Measurements from ENCODE around the gene CACNB4.

GRCh38 chr2:151796774-151797173 lies 302.1 kb downstream of the CACNB4 start:
- TF ChIP-seq CTCF (IDR thresholded peaks at IDR 0.05) (no peak), POLR2AphosphoS5 (IDR thresholded peaks at IDR 0.05) (no peak), POLR2A (IDR thresholded peaks at IDR 0.05) (no peak), EP300 (IDR thresholded peaks at IDR 0.05; ENCODE audit: low read depth) (no peak)
